ENCODE measurements around the gene CEACAM1. TPM values are rescaled to one million over a fixed set of nuclear protein-coding genes. Genes with fewer than 3 reads are reported as not detected.

The CEACAM1 gene
- 2.0 to 3.8 TPM (median 2.1 TPM) in 5 replicates for total RNA-seq (2022; extraction: Qiagen RNA extraction)

DNA sequence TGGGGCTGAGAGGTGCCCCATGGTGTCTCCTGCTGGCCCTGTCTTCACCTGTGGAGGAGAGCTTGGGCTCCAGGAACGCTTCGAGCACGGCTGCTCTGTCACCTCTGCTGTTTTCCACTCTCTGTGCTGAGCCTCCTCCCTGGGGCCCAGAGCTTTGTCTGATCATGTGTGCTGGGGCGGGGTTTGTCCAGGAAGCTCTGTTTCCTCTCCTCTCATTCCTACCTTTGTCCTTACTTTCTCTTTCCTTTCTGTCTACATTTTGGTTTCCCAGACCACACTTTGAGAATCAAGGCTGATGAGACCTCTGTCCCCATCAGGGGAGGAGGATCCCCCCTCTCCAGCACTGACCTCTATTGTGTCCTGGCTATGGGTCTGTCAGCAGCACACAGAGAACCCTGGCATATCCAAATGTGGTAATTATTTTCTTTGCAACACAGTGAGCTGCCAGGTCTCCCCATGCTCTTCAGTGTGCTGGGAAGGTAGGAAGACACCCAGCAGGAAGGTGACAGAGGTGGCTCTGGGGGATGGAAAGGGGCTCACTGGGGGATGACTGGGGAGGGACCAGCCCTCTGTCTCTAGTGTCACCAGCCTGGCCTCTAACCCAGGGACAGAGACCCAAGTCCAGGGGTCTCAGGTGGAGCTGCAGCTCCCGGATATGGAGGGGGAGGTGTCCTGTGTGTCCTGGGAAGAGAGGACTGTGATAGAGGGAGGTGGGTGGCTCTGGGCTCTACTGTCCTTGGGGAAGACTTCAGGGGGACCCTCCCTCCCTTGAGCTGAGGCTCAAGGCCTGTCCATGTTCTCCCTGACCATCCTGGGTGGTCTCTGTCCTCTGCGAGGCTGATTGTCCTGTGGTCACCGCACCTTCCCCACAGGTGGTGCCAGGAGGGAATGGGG is at the start of gene CEACAM1:
TSS of gene CEACAM1 (minus strand) at position 128 of the 894 bp plus-strand sequence. CDS start at position 21, 107 bp downstream.

Other genes starting within 250 kb of the CEACAM1 start
- gene PRR19, start 226.3 kb downstream of the CEACAM1 start, total RNA-seq (2022; extraction: Qiagen RNA extraction), result 2.8 to 4.4 TPM (median 3.8 TPM) in 5 replicates
- gene PAFAH1B3, start 225.9 kb downstream of the CEACAM1 start, total RNA-seq (2022; extraction: Qiagen RNA extraction), result 130 to 159 TPM (median 149 TPM) in 5 replicates
- 1.8 to 3.7 TPM (median 3.0 TPM) in 5 replicates for gene TMEM145, start 215.2 kb downstream of the CEACAM1 start, total RNA-seq (2022; extraction: Qiagen RNA extraction)
- gene MEGF8, start 202.8 kb downstream of the CEACAM1 start, total RNA-seq (2022; extraction: Qiagen RNA extraction), result 19.5 to 26.4 TPM (median 24.3 TPM) in 5 replicates
- gene CNFN, start 138.2 kb downstream of the CEACAM1 start, total RNA-seq (2022; extraction: Qiagen RNA extraction), result 43.6 to 57.0 TPM (median 49.3 TPM) in 5 replicates
- 1.3 to 2.3 TPM (median 1.7 TPM) in 5 replicates for gene LIPE, start 101.1 kb downstream of the CEACAM1 start, total RNA-seq (2022; extraction: Qiagen RNA extraction)
- 0.19 TPM in 1 of 5 replicates, not detected in the others for gene CXCL17, start 85.5 kb downstream of the CEACAM1 start, total RNA-seq (2022; extraction: Qiagen RNA extraction)
- gene CEACAM8, start 66.4 kb upstream of the CEACAM1 start, total RNA-seq (2022; extraction: Qiagen RNA extraction), result not detected in 5 replicates
- gene PSG3, start 212.0 kb upstream of the CEACAM1 start, total RNA-seq (2022; extraction: Qiagen RNA extraction), result 0.07 to 0.18 TPM (median 0.14 TPM) in 3 of 5 replicates, not detected in the others
- gene PSG8, start 237.2 kb upstream of the CEACAM1 start, total RNA-seq (2022; extraction: Qiagen RNA extraction), result 0.14 to 0.28 TPM (median 0.18 TPM) in 4 of 5 replicates, not detected in the other

All from A549 treated with Mapracorat at 1 μM for 4 hours (cell line).